ENCODE results near the gene DIRAS3.
"Not testable (repeated sequence)": the region's sequence is repeated elsewhere in the genome, so short reads cannot be mapped to it uniquely, and the experiment has no call there.

Gene DIRAS3, protein sequence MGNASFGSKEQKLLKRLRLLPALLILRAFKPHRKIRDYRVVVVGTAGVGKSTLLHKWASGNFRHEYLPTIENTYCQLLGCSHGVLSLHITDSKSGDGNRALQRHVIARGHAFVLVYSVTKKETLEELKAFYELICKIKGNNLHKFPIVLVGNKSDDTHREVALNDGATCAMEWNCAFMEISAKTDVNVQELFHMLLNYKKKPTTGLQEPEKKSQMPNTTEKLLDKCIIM

DNA sequence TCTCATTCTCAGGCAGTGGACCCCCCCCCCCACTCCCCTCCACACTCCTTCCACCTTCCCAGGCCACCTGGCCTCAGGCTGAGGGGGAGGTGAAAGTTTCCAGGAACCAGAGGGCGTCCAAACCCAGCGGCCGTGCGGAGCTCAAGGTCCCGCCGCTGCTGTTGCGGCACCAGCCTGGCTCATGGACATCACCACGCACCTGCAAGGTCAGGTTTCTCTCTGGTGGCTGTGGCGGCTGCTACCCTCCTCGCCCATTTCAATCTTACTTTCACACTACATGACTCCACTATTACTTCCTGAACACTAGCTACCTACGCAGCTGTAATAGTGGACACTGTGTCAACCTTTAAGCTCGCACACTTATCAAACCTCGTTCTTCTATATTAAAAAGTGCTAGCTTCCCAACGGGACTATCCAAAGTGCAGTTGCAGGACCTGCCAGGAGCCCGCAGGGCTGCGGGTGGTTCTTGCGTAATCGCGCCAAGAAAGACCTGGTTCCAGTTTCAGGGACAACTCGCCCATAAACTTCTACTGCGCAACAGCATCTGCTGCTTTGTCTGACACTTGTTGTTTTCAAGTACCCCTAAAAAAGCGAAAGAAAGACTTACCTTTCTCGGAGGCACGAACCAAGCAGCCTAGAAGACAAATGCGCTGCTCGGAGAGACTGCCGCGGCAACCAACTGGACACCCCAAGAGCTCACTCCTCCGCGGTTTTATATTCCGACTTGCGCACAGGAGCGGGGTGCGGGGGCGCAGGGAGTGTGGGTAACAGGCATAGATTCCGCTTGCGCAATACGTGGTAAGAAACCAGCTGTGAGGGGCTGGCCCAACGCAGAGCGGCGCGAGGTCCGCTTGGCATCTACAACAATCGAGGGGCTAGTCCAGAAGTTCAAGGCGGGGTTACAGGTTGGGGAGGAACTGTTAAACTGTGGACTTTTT lies at the start of gene DIRAS3:
Gene DIRAS3 (minus strand): TSS at position 687 of the 938 bp plus-strand sequence. CDS start 3,330 bp downstream, outside the sequence.
- no peak for DNase-seq

DNA sequence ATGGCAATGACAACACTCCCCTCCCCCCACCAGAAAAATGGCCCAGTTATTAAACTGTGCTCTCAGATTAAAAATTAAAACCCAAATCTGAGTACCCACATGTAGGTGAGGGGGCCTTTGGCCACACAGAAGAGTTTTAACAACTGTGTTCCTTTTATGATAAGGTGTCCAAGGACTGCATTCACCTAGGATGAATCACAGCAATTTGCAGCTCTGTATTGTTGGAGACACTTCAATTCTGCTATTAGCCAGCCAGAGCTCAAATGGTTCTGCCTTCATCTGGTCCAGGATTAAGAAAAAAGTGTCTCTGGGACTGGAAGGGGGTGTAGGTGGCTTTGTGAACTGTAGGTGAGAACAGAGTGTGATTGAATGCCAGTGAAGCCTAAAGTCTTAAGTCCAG lies 43.3 kb upstream of the DIRAS3 start:
- no peak for DNase-seq

DNA sequence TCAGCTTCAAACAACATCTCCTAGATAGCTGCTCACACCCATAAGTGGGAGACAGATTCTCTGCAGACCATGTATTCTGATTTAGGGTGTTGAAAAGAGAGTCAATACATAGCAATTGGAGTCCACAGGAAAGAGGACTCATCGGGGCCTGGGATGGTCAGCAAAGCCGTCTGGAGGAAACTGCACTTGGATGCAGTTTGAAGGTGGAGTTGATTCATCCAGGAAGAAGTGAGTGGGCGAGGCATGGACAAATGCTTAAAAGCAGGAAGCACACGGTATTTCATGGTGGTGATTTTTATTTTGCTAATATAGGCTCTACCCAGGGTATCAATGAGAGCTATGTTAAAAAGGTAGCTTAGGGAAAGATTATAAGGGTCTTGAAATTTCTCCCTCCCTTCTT lies 36.8 kb upstream of the DIRAS3 start:
- no peak for DNase-seq

DNA sequence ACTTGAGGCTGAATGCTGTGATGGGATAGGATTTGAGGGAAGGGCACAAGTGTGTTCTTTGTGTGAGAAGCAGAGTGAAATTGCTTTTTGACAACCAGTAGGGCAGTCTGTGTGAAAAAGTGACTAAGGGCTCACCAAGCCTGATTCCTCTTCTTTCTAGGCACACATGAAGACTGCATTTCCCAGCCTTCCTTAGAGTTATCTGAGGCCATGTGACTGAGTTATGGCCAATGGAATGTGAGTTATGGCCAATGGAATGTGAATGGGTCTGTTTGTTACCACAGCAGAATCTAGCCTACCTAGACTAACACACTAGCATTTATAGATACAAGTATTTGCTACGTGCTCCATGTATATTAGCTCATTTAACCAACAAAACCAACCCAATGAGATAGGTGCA lies 35.3 kb upstream of the DIRAS3 start:
- no peak for DNase-seq

DNA sequence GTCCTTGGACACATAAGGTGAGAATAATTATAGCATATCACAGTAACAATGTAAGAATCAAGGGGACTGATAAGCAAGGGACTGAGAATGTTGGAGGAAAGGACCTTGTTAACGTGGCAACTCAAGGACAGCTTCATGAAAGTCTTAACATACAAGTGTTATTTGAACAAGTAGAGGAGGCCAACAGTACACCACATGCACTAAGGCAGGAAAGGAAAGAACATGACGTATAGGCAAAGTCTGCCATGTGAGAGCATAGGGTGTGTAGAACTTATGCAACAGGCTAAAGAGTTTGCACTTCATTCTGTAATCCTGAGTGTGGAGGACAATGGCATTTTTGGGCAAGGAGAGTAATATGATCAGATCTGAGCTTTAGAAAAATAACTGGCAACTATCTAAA lies 33.3 kb upstream of the DIRAS3 start:
- no peak for DNase-seq

DNA sequence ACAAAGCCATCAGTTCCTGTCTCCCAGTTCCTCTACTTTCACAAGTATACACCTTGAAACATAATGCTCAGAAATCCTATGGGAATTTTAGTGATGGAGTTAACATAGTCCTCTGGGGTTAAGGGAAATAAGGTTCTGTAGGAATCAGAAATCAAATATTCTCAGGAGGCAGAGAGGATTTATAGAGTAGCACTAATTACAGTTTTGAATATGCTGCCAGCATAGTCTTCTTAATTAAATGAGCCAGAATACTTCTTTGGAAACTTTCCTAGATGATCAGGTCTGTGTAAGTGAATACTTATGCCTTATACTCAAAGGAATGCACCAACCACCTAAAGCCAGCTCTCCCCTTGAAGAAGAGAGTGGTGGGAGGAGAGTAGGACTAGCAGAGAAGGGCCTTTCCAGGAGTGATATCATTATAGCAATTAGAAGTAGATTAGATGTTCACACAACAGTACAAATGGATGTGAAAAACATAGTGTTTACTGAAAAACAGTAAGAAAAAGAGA lies 31.4 kb upstream of the DIRAS3 start:
- DNase-seq, result no peak

DNA sequence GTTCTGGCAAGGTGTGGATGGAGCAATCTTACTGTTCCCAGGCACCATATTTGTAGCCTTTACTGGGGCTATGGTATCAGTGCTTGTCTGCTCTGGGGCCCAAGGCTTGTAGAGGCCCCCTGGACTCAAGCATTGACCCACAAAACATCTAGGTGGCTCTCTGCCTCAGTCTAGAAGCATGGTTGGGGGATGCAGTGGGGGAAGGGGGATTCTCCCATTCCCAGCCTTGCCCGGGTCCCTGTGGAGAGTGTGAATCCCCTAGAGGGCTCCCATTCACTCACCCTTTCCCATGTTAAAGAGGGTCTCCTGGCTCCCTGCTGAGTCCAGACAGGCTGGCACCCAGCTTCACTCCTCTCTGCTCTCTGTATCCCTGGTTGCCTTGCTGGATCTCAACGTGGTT lies 28.2 kb upstream of the DIRAS3 start:
- no peak for DNase-seq

DNA sequence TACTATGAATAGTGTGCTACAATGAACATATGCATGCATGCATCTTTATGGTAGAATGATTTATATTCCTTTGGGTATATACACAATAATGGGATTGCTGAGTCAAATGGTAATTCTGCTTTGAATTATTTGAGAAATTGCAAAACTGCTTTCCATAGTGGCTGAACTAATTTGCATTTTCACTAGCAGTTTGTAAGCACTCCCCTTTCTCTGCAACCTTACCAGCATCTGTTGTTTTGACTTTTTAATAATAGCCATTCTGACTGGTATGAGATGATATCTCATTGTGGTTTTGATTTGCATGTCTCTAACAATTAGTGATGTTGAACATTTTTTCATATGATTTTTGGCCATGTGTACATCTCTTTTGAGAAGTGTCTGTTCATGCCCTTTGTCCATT lies 24.0 kb upstream of the DIRAS3 start:
- DNase-seq, result no peak

DNA sequence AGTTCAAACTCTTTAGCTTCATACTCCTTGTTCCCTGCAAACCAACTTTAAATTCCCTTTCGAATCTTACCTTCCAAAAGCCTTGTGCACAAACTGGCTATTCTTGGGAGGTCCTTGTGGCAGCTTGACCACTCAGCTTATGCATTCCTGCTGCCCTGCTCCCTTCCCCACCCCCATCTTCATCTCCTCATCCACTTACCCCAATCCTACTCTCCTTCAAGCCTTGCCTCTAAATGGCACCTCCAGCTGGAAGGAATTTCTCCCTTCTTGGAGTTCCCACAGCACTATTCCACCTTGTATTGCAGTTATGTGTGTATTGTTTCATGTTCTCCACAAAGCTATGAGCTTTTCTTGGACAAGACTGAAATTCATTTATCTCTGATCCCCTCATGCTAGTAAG lies 15.3 kb upstream of the DIRAS3 start:
- no peak for DNase-seq

DNA sequence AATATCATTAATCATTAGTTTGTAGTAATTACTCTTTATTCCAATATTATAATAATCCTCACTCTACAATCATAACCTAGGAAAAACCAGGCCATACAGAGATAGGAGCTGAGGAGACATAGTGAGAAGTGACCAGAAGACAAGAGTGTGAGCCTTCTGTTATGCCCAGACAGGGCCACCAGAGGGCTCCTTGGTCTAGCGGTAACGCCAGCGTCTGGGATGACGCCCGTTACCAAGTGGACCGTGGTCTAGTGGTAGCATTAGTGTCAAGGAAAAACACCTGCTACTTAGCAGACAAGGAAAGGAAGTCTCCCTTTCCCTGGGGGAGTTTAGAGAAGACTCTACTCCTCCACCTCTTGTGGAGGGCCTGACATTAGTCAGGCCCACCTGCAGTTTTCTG lies 7.6 kb upstream of the DIRAS3 start:
- not testable (repeated sequence) for DNase-seq

DNA sequence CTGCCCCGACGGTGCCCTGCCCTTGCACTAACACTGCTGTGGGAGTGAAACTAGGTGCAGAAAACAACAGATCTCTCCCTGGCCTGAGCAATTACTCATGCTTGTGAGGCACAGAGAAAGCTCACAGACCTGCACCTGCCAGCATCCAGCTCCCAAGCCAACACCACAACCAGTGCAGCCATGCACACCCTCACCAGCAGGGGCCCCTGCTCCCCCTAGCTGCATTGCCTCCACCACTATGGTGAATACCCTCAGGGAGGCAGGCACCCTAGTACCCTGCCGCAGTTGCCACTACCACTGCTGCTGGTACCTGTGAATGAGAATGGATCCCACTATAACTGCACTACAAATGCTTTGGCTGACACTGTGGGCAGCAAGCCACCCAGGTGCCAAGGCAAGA lies 7.1 kb upstream of the DIRAS3 start:
- no peak for DNase-seq

DNA sequence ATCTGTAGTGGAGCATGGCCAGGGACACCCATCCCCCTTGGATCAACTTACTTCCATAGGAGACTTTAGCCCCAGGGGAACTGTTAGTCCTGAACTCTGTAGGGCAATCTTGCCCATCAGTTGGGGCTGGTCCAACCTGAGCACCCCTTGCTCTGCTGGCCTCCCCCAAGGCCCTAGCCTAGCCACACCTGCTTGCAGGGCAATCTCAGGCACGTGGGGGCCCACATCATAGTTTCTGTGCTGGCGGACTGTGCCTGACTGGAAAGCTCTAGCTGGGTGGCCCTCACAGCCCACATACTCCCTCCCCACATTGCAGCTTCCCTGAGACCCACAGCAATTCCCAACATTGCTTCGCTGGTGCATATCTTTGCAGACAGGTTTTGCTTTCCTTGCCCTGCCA lies 6.6 kb upstream of the DIRAS3 start:
- no peak for DNase-seq

DNA sequence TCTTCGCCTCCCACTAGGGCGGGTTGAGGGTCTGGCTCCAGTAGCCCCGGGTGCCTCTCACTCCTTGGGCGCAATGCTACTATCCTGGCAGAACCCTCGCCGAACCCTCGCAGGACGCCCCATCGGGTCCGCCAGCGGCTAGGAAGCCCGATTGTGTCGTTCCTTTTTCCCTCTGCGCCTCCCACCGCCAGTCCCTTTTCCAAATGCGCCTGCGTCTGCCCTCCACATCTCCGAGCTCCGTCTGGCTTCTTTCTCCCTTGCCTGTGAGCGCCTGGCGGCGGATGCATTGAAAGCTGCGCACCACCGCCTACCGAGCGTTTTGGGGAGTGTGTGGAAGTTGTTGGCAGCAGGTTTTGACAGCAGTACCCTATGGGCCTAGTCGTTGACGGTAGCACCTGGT lies 1.0 kb upstream of the DIRAS3 start:
- no peak for DNase-seq

DNA sequence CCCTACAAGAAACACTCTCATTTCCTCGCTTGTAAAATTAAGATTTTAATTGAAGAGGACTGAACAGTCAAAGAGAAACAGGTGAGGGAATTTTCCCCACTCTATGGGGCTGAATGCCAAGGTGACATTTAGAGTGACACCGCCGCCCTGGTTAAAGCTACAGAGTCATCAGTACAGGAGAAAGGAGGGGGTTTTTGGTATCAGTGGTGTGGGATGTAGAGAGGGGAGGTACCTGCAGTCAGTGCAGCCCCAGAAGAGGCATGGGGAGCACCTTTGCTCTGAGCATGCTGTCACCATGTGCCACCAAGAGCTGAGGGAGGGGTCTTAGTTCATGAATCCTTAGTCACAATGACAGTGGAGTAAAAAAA lies 2.8 kb downstream of the DIRAS3 start:
- DNase-seq, result no peak

DNA sequence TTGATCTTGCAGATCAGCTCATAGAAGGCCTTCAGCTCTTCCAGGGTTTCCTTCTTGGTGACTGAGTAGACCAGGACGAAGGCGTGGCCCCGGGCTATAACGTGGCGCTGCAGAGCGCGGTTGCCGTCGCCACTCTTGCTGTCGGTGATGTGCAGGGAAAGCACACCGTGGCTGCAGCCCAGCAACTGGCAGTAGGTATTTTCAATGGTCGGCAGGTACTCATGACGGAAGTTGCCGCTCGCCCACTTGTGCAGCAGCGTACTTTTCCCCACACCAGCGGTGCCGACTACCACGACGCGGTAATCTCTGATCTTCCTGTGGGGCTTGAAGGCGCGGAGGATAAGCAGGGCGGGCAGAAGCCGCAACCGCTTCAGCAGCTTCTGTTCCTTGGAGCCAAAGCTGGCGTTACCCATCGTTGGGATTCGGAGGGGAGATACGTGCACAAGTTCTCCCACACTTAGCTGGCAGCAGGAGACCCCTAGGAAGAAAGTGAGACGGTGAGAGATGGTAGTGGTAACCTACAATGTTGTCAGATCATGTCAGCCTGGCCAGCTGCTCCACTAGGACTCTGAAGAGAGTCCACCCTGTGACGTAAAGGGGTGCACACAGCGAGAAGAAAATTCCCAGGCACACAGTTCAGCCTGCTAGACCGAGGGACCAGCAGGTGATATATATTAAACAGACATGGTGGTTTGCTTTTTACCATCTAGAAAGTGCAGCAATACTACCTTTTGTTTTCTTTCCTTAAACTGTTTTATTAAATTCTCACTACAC lies 3.4 kb downstream of the DIRAS3 start:
- DNase-seq, result no peak

DNA sequence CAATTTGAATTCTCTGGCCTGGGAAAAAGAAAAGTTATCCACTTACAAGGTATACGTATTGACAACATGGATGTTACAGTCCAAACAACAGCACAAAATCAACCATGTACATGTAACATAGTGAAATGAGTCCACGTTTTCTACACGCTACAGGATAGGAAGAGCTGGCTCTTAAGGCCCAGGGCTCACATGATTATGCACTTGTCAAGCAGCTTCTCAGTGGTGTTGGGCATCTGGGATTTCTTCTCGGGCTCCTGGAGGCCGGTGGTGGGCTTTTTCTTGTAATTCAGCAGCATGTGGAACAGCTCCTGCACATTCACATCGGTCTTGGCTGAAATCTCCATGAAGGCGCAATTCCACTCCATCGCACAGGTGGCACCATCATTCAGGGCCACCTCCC lies 4.0 kb downstream of the DIRAS3 start:
- DNase-seq, result no peak

DNA sequence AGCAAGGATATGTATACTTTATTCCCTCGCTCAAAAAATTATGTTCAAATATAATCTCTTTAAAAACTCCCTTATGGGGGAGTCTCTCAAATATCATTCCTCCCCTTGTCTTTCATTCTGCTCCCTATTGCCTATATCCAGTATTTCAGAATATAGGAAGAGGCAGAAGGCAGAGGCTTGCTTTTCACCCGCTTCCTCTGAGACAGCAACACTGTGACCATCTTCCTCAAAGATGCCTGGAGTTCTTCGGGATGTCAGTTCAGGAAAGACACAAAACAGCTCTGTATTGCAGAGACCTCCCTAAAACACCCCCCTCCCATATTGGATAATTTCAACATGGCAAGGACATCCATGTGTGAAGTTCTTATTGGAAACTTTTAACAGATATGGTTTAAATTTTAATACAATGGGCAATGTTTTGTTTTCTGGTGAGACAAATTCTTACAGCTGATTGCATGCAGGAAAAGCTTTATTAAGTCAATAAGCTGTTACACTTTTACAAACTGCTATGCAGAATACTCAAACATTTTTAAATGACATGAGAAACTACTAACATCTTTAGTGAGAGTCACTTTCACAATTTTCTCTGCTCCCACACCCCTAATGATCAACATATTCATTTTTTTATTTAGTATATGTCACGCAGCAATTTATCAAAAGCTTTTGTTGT lies 4.8 kb downstream of the DIRAS3 start:
- no peak for DNase-seq

DNA sequence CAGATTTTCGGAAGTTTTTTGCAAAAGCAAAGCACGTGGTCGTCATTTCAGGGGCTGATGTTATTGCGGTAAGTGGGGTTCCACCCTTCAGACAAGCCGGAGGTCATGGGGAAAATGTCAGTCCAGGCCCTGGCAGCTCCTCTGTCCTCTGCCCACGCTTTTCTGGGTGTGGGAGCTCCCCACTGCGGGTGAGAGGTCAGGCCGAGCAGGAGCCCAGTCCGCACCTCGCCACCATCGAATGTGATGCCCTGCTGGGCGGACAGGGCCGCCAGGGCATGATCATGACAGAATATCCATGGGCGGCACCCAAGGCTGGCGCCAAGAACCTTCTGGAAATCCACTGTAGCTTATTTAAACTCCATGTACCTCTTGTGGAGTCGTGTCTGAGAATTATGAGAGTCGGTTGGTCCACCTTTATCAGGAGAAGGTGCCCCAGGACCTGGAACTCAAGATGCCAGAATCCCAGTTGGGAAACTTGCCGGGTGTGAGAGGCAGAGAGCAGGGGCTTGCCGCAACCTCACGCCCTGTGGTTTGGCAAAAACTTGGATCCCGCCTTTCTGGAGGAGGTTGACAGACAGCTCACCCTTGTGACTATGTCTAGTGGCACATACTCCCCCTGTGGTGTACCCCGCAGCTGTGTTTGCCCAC lies 6.9 kb downstream of the DIRAS3 start:
- DNase-seq, result no peak

DNA sequence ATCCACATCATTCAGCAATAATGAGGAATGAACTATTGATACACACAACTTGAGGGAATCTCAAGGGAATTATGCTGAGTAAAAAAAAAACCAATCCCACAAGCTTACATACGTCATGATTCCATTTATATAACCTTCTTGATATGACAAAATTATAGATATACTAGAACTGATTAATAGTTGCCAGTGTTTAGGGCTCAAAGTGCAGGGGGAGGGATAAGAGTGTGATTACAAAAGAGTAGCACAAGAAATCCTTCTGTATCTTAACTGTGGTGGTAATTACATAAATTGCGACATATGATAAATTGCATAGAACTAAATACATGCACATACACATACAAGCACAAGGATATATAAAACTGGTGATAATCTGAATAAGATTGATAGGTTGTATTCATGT lies 13.5 kb downstream of the DIRAS3 start:
- DNase-seq, result no peak

DNA sequence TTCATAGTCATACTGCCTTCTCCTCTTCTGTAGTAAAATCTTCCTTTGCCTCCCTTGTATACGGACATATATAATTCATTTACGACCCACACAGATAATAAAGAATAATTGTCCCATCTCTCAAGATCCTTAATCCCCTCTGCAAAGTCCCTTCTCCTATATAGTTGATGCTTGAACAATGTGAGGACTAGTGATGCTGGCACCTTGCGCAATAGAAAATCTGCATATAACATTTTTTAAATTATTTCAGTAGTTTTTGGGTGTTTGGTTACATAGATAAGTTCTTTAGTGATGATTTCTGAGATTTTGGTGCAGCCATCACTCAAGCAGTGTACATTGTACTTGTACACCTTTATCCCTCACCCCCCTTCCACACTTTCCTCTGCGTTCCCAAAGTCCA lies 21.0 kb downstream of the DIRAS3 start:
- DNase-seq, result no peak

DNA sequence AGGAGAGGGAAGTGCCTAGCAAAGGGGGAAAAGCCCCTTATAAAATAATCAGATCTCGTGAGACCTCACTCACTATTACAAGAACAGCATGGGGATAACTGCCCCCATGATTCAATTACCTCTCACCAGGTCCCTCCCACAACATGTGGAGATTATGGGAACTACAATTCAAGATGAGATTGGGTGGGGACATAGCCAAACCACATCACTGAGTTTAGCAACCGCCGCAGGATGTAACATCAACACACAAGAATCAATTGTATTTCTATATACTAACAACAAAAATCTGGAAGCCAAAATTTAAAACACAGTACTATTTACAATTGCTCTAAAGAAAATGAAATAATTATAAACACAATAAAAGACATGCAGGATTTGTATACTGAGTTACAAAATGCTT lies 21.9 kb downstream of the DIRAS3 start:
- no peak for DNase-seq

DNA sequence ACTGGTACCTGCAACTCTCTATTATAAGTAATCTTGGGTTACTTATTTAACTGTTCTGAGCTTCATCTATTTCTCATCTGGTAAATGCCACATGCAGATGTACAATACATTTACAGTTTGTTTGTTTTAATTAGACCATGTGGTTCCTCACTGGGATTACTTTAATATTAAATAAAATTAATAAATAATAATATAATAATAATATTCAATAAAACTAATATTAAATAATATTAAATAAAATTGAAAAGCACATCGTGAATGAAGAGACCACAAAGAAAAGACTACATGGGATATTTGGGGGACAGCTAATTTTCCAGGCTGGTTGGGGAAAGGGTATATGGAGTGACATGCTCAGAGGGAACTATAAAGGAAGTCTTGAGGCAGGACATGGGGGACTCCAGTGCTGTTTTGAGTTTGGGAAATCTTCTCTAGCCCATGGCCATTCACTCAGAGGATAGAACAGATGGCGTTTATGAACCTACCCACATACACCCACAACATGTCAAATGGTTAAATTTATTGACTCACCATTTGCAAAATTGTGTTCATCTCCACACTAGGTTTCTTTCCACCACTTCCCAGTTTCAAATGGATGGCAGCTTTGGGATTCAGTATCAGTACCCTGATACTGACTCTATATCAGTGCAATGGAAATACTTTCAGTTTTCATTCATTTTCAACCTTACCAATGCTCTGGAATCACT lies 25.6 kb downstream of the DIRAS3 start:
- no peak for DNase-seq
